Fibroblast of pulmonary artery (primary cell): ENCODE data around the gene SYNJ2.

Experiments
- DNase-seq: peaks from one replicate; pipeline ENCODE4 v3.0.0-alpha.2; 2010; ENCODE audit warnings: low read depth
- H3K4me3 ChIP-seq: replicated peaks from 2 replicates; pipeline ENCODE4 v1.5.1; 2011; ENCODE audit warnings: low read depth, mild to moderate bottlenecking, control low read depth, low read length, moderate library complexity
- TF ChIP-seq, protein P1 (sequence below): IDR thresholded peaks from 2 replicates; pipeline ENCODE4 v1.5.1; 2011; ENCODE audit warnings: mild to moderate bottlenecking, control low read depth, low read length, inconsistent platforms; ENCODE audit errors: missing control alignments

The SYNJ2 gene

GRCh38 chr6:157952861-157953351 is 28.8 kb upstream of the SYNJ2 start:
- no peak overlapping the region for H3K4me3 ChIP-seq
- no peak for DNase-seq
- TF ChIP-seq, protein P1, sequence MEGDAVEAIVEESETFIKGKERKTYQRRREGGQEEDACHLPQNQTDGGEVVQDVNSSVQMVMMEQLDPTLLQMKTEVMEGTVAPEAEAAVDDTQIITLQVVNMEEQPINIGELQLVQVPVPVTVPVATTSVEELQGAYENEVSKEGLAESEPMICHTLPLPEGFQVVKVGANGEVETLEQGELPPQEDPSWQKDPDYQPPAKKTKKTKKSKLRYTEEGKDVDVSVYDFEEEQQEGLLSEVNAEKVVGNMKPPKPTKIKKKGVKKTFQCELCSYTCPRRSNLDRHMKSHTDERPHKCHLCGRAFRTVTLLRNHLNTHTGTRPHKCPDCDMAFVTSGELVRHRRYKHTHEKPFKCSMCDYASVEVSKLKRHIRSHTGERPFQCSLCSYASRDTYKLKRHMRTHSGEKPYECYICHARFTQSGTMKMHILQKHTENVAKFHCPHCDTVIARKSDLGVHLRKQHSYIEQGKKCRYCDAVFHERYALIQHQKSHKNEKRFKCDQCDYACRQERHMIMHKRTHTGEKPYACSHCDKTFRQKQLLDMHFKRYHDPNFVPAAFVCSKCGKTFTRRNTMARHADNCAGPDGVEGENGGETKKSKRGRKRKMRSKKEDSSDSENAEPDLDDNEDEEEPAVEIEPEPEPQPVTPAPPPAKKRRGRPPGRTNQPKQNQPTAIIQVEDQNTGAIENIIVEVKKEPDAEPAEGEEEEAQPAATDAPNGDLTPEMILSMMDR, result no peak

DNA sequence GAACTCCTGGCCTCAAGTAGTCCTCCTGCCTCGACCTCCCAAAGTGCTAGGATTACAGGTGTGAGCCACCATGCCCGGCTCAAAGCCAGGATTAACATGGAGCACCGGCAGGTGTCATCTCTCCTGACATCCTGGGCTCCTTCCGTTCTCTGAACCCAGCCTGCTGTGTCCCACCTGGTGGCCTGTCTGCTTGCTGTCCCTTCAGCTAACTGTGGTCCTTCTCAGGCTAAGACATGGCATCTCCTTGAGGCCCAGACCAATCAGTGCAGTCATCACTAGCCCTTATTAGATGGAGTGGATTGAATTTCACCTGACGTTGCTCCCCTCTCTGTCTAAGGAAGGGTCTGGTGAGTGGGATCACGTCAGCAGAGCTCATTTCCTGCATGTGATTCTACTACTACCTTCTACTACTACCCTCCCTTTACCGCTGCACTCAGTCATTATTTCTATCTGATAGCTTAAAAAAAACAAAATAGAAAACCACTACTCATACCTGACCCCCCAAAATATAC is 28.0 kb upstream of the SYNJ2 start:
- TF ChIP-seq, protein P1, result no peak
- DNase-seq, result no peak
- H3K4me3 ChIP-seq, result no peak overlapping the region

GRCh38 chr6:157954150-157955117 is 27.2 kb upstream of the SYNJ2 start:
- TF ChIP-seq, protein P1, result no peak
- peak overlapping the region; percentile 21 for H3K4me3 ChIP-seq
- peak; percentile 65 for DNase-seq

GRCh38 chr6:157955675-157956074 is 26.0 kb upstream of the SYNJ2 start:
- H3K4me3 ChIP-seq, result no peak overlapping the region
- DNase-seq, result no peak
- TF ChIP-seq, protein P1, result no peak

- no peak overlapping the region for H3K4me3 ChIP-seq
- DNase-seq, result no peak
- TF ChIP-seq, protein P1, result no peak
These were observed 25.4 kb upstream of the SYNJ2 start for GRCh38 chr6:157956171-157956730.

DNA sequence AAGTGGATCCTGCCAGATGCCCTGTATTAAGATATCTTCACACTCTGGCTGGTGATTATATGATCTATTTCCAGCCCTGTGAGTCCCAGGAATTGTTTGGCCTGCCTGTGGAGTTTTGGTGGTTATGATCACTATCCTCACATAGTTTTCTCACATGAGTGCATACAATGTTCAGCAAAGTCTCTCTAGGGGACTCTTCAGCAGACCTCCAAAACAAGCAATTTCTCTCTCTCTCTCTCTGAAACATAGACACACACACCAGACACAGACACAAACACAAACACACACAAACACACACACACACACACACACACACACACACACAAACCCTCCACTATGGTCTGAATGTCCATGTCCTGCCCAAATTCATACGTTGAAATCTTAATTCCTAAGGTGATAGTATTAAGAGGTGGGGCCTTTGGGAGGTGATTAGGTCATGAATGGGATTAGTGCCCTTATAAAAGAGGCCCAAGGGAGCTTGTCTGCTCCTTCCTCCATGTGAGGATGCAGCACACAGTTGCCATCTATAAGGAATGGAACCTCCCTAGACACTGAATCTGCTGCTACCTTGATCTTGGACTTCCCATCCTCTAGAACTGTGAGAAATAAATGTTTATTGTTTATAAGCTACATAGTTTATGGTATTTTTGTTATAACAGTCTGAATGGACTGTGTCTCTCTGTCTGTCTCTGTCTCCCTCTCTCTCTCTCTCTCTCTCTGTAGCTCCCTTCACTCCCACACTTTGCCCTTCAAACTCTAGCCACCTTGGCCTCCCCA is 22.0 kb upstream of the SYNJ2 start:
- TF ChIP-seq, protein P1, result no peak
- DNase-seq, result no peak
- H3K4me3 ChIP-seq, result no peak overlapping the region
